ENCODE data around the gene SYT12.

SYT12 gene

DNA sequence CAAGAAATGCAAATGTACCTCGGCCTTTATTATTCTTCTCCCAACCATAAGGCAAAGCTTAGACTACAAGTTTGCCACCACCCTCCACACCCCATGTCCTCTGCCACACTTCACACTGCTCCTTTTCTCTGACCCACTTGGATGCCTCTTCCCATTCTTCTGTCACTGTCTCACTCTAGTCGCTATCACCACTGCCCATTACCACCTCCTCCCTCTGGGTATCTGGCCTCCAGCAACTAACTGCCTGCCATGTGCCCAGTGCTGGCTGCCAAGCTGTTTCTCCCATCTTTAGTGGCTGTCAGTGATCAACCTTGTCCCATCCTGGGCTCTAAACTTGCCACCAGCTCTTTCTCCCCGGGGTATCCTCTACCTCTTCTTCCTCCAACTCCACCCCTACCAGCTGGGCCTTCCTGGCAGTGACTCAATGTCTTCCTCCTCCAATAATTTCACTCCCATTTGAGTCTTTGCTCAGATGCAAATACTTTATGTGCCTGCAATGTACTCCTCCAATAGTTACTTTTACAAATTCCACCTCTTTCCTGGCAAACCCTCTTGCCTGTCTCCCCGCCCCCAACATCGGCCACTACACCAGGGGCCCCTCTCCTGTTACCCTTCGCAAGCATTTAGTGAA is 76.0 kb downstream of the SYT12 start:
- DNase-seq (ENCODE audit: low read depth, low spot score) = no peak

DNA sequence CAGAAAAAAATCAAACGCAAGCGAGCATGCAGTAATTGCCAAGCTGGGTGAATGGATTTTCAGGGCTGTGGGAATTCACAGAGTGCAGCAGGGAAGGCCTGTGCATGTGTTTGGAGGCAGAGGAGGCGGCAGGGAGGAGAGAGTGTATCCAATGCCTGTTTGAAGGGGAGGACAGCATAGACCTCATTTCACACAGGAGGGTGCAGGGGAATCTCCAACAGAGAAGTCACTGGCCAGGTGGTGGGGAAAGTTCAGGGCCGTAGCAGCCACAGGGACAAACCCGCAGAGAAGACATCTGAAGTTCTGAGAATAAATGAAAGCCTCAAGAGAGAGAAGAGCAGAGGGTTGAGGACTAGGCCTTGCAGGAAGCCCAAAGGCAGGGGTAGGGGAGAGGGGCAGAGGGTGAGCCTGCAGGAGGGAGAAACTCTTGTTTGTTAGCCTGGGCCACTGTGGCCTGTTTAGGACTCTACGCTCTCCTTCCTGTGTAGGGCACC is 76.9 kb downstream of the SYT12 start:
- DNase-seq (ENCODE audit: low read depth, low spot score) = no peak
